MM.1S (cell line): ENCODE measurements around the gene RAB3GAP2.
"Not testable (repeated sequence)": the region's sequence is repeated elsewhere in the genome, so short reads cannot be mapped to it uniquely, and the experiment has no call there.

Source experiments
- DNase-seq: peaks from one replicate; pipeline ENCODE4 v3.0.0-alpha.2; 2015
- H2AFZ ChIP-seq: fragments of 300-600 bp; sonication (generic); 2 replicates; pipeline ENCODE4 v1.6.0; 2016; ENCODE audit warnings: antibody characterized with exemption, low read length
- H3F3A ChIP-seq: fragments of 300-600 bp; sonication (generic); 2 replicates; pipeline ENCODE4 v1.6.1; 2016; ENCODE audit warnings: mild to moderate bottlenecking, antibody characterized with exemption, low read length, moderate library complexity, mixed read lengths; ENCODE audit not compliant: insufficient read depth
- H3K27ac ChIP-seq: fragments of 300-600 bp; sonication (generic); 2 replicates; pipeline ENCODE4 v1.5.1; 2016; ENCODE audit warnings: mild to moderate bottlenecking, low read length
- H3K27me3 ChIP-seq: fragments of 300-600 bp; sonication (generic); replicated peaks from 2 replicates; pipeline ENCODE4 v1.6.0; 2016; ENCODE audit warnings: low read length; ENCODE audit not compliant: insufficient read depth
- H3K36me3 ChIP-seq: fragments of 300-600 bp; sonication (generic); replicated peaks from 2 replicates; pipeline ENCODE4 v1.6.1; 2016; ENCODE audit warnings: mild to moderate bottlenecking, low read length, mixed read lengths; ENCODE audit not compliant: insufficient read depth
- H3K4me1 ChIP-seq: fragments of 300-600 bp; sonication (generic); 2 replicates; pipeline ENCODE4 v1.6.1; 2016; ENCODE audit warnings: low read length, mixed read lengths
- H3K4me2 ChIP-seq: fragments of 300-600 bp; sonication (generic); 2 replicates; pipeline ENCODE4 v1.6.0; 2016; ENCODE audit warnings: low read depth, low read length
- H3K4me3 ChIP-seq: fragments of 300-600 bp; sonication (generic); 2 replicates; pipeline ENCODE4 v1.5.1; 2016; ENCODE audit warnings: low read length, mixed read lengths
- H3K79me2 ChIP-seq: fragments of 300-600 bp; sonication (generic); 2 replicates; pipeline ENCODE4 v1.6.1; 2016; ENCODE audit warnings: mixed run types, low read length, mixed read lengths
- H3K9ac ChIP-seq: fragments of 300-600 bp; sonication (generic); 2 replicates; pipeline ENCODE4 v1.6.1; 2016; ENCODE audit warnings: low read length, mixed read lengths
- H3K9me2 ChIP-seq: fragments of 300-600 bp; sonication (generic); replicated peaks from 2 replicates; pipeline ENCODE4 v1.6.1; 2016; ENCODE audit warnings: mild to moderate bottlenecking, low read length, mixed read lengths; ENCODE audit not compliant: insufficient read depth
- H3K9me3 ChIP-seq: fragments of 300-600 bp; sonication (generic); replicated peaks from 2 replicates; pipeline ENCODE4 v1.6.1; 2016; ENCODE audit warnings: mild to moderate bottlenecking, low read length, mixed read lengths; ENCODE audit not compliant: insufficient read depth
- H4K20me1 ChIP-seq: fragments of 300-600 bp; sonication (generic); 2 replicates; pipeline ENCODE4 v1.6.1; 2016; ENCODE audit warnings: mild to moderate bottlenecking, low read length, moderate library complexity, mixed read lengths; ENCODE audit not compliant: insufficient read depth
- EZH2 ChIP-seq: fragments of 300-600 bp; sonication (generic); optimal IDR thresholded peaks from 2 replicates; pipeline ENCODE3; 2017; ENCODE audit warnings: low read depth, mild to moderate bottlenecking, antibody characterized with exemption, low read length, mixed read lengths
- EZH2phosphoT487 ChIP-seq: fragments of 300-600 bp; sonication (generic); IDR thresholded peaks from 2 replicates; pipeline ENCODE4 v1.6.1; 2018; ENCODE audit warnings: antibody characterized with exemption, low read length
- TF ChIP-seq, protein P1 (sequence below): fragments of 300-600 bp; sonication (generic); IDR thresholded peaks from 2 replicates; pipeline ENCODE4 v1.5.1; 2016; ENCODE audit warnings: antibody characterized with exemption, low read length, mixed read lengths

RAB3GAP2 gene

DNA sequence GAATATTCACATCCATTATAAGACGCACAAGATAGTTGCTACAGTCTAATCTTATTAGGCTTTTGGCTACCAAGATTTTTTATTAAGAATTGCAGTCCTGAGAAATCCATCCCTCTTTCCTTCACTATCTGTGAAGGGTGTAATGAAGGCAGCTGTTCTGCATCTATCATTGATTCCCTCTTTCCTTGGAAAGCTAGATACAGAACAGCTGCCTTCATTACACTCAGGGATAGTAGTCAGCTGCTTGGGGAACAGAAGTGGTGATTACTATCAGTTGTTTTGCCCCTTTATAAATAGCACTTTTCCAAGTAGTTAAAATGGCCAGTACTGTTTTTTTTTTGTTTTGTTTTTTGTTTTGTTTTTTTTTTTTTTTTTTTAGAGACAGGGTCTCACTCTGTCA, 108.1 kb downstream of the RAB3GAP2 start:
- no peak overlapping the region for H2AFZ ChIP-seq
- no peaks in the 10 kb centered on the region for H3K9me3 ChIP-seq
- TF ChIP-seq EZH2phosphoT487 (no peak), EZH2 (no peak)
- TF ChIP-seq, protein P1, sequence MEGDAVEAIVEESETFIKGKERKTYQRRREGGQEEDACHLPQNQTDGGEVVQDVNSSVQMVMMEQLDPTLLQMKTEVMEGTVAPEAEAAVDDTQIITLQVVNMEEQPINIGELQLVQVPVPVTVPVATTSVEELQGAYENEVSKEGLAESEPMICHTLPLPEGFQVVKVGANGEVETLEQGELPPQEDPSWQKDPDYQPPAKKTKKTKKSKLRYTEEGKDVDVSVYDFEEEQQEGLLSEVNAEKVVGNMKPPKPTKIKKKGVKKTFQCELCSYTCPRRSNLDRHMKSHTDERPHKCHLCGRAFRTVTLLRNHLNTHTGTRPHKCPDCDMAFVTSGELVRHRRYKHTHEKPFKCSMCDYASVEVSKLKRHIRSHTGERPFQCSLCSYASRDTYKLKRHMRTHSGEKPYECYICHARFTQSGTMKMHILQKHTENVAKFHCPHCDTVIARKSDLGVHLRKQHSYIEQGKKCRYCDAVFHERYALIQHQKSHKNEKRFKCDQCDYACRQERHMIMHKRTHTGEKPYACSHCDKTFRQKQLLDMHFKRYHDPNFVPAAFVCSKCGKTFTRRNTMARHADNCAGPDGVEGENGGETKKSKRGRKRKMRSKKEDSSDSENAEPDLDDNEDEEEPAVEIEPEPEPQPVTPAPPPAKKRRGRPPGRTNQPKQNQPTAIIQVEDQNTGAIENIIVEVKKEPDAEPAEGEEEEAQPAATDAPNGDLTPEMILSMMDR = no peak
- H3K4me1 ChIP-seq = no peaks in the 10 kb centered on the region
- peaks cover 3% of the 10 kb centered on the region for H3K36me3 ChIP-seq
- no peaks in the 10 kb centered on the region for H4K20me1 ChIP-seq
- no peaks in the 10 kb centered on the region for H3K79me2 ChIP-seq
- no peaks in the 10 kb centered on the region for H3K9me2 ChIP-seq
- no peak overlapping the region for H3K4me3 ChIP-seq
- H3K9ac ChIP-seq = no peak overlapping the region
- no peak overlapping the region for H3K4me2 ChIP-seq
- no peak overlapping the region for H3K27ac ChIP-seq
- DNase-seq = no peak
- H3K27me3 ChIP-seq = no peaks in the 10 kb centered on the region
- H3F3A ChIP-seq = no peaks in the 10 kb centered on the region

DNA sequence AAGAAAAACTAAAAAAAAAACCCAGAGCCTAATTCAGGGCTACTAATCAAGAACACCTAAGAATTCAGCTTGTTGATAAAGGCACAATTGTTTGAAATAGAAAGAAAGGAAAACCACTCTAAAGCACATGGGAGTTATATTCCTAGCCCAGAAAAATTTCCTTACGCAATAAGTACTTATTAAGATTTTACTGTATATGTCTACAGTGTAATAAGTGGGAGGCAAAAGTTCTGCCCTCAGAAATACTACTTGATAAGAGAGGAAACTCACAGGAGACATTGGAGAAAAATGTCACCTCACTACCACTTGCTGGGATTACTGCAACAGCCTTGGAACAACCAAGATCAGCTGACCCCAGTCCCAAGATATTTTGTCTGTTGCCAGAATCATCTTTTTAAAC, 112.2 kb downstream of the RAB3GAP2 start:
- Histone ChIP-seq H3K27ac (no peak overlapping the region), H3F3A (no peaks in the 10 kb centered on the region), H4K20me1 (no peaks in the 10 kb centered on the region), H3K9me3 (no peaks in the 10 kb centered on the region), H3K9me2 (no peaks in the 10 kb centered on the region), H3K4me1 (no peaks in the 10 kb centered on the region), H2AFZ (no peak overlapping the region), H3K79me2 (no peaks in the 10 kb centered on the region), H3K27me3 (no peaks in the 10 kb centered on the region), H3K36me3 (peaks cover 2% of the 10 kb centered on the region), H3K4me3 (no peak overlapping the region), H3K9ac (no peak overlapping the region), H3K4me2 (no peak overlapping the region)
- TF ChIP-seq, protein P1 = no peak
- TF ChIP-seq EZH2phosphoT487 = no peak
- TF ChIP-seq EZH2 = no peak
- no peak for DNase-seq

GRCh38 chr1:220159041-220159440, 113.2 kb downstream of the RAB3GAP2 start:
- peaks cover 4% of the 10 kb centered on the region for H3K36me3 ChIP-seq
- H3K4me3 ChIP-seq = no peak overlapping the region
- no peaks in the 10 kb centered on the region for H3F3A ChIP-seq
- H3K9me3 ChIP-seq = no peaks in the 10 kb centered on the region
- DNase-seq = no peak
- no peaks in the 10 kb centered on the region for H3K9me2 ChIP-seq
- H2AFZ ChIP-seq = no peak overlapping the region
- TF ChIP-seq EZH2phosphoT487 (no peak), EZH2 (no peak)
- TF ChIP-seq, protein P1 = no peak
- no peaks in the 10 kb centered on the region for H3K4me1 ChIP-seq
- H3K79me2 ChIP-seq = no peaks in the 10 kb centered on the region
- H4K20me1 ChIP-seq = no peaks in the 10 kb centered on the region
- H3K27ac ChIP-seq = no peak overlapping the region
- no peaks in the 10 kb centered on the region for H3K27me3 ChIP-seq
- H3K9ac ChIP-seq = no peak overlapping the region
- H3K4me2 ChIP-seq = no peak overlapping the region

- not testable (repeated sequence) for H2AFZ ChIP-seq, DNase-seq, H3K27ac ChIP-seq, H3F3A ChIP-seq, H3K4me2 ChIP-seq, H3K79me2 ChIP-seq, H4K20me1 ChIP-seq, H3K9me3 ChIP-seq, H3K36me3 ChIP-seq, H3K9me2 ChIP-seq, H3K4me3 ChIP-seq, H3K4me1 ChIP-seq, H3K9ac ChIP-seq, H3K27me3 ChIP-seq
These were observed 113.7 kb downstream of the RAB3GAP2 start for GRCh38 chr1:220158530-220158929.
